Stimulated activated naive CD8-positive, alpha-beta T cell treated with anti-CD3 and anti-CD28 coated beads, Interleukin-15, Interleukin-2, amounts not matched to agents 100 ng/mL and 50 ng/mL, for 24 hours (primary cell): ENCODE measurements around the gene PRPF31.

Experiments
- H3K27ac Mint-ChIP-seq: one replicate; pipeline ENCODE4 v1.8.0; 2021; ENCODE audit warnings: mild to moderate bottlenecking, mixed read lengths
- H3K27me3 Mint-ChIP-seq: one replicate; pipeline ENCODE4 v1.8.0; 2021; ENCODE audit warnings: mixed read lengths
- H3K36me3 Mint-ChIP-seq: one replicate; pipeline ENCODE4 v1.8.0; 2021; ENCODE audit warnings: low read depth, mixed read lengths
- H3K4me1 Mint-ChIP-seq: one replicate; pipeline ENCODE4 v1.8.0; 2021; ENCODE audit warnings: low read depth, mixed read lengths
- H3K4me3 Mint-ChIP-seq: one replicate; pipeline ENCODE4 v1.8.0; 2021; ENCODE audit warnings: mild to moderate bottlenecking, mixed read lengths
- H3K9me3 Mint-ChIP-seq: one replicate; pipeline ENCODE4 v1.8.0; 2021; ENCODE audit warnings: mixed read lengths

Gene PRPF31

DNA sequence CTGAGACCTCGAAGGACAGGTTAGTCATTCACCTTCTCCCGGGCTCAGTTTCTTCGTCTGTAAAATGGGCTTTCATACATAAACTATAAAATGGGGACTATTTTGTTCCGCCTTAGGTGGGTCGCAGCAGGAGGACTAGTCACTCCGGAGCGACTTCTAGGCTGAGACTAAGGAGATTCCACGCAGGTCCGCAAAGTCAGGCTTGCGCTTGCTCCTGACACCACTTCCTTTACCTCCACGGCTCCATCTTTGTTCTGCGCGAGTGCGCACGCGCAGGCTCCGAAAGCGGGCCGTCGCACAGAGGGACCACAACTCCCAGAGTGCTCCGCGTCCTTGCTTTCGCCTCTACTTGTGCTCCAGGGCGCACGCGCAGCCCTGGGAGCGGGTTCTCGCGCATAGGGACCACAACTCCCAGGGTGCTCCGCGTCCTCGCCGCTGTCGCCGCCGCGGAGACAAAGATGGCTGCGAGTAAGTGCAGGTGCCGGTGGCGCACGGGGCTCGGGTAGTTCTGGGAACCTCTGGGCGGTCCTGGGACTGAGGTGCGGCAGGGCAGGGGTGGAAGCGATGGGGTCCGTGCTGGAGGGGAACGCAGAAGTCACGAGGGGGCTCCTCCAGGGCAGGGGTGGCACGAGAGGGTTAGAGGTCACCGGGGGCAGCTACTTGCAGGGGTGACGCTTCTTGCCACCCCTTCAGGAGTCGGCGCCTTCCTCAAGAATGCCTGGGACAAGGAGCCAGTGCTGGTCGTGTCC is 13.0 kb upstream of the PRPF31 start, which contains the start of gene NDUFA3:
NDUFA3 (plus strand) TSS at position 435 of the 749 bp plus-strand sequence; CDS start at position 459, 24 bp downstream.
- Mint-ChIP-seq H3K4me1 (peaks cover 22% of the 10 kb centered on the region), H3K27ac (peak within 1 kb of the TSS; percentile 96), H3K27me3 (no peaks in the 10 kb centered on the region), H3K9me3 (no peaks in the 10 kb centered on the region), H3K36me3 (peaks cover 23% of the 10 kb centered on the region), H3K4me3 (peak within 1 kb of the TSS; percentile 98)

GRCh38 chr19:54104998-54105715 is 10.4 kb upstream of the PRPF31 start:
- H3K4me3 Mint-ChIP-seq: no peak overlapping the region
- peaks cover 22% of the 10 kb centered on the region for H3K4me1 Mint-ChIP-seq
- peaks cover 26% of the 10 kb centered on the region for H3K36me3 Mint-ChIP-seq
- no peak overlapping the region for H3K27ac Mint-ChIP-seq
- H3K27me3 Mint-ChIP-seq: no peaks in the 10 kb centered on the region
- no peaks in the 10 kb centered on the region for H3K9me3 Mint-ChIP-seq

- Mint-ChIP-seq H3K27ac (no peak overlapping the region), H3K9me3 (no peaks in the 10 kb centered on the region), H3K4me1 (peaks cover 23% of the 10 kb centered on the region), H3K27me3 (no peaks in the 10 kb centered on the region), H3K36me3 (peaks cover 31% of the 10 kb centered on the region), H3K4me3 (no peak overlapping the region)
Measured at GRCh38 chr19:54105796-54106195, 9.8 kb upstream of the PRPF31 start.

DNA sequence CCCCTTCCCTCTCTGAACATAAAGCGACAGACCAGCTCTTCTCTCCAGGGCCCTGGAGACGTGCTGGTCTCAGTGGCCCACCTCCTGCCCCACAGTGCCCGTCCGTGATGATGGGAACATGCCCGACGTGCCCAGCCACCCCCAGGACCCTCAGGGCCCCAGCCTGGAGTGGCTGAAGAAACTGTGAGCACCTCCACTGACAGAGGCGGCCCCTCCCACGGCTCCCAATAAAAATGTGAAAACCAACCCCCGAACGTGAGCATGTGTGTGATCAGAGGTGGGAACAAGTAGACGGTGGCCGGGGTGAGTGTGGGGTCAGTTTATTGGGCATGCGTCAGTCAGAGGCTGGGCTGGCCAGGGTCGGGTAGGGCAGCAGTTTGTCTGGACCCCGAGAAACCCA is 8.8 kb upstream of the PRPF31 start:
- peaks cover 25% of the 10 kb centered on the region for H3K4me1 Mint-ChIP-seq
- H3K4me3 Mint-ChIP-seq: no peak overlapping the region
- peaks cover 34% of the 10 kb centered on the region for H3K36me3 Mint-ChIP-seq
- H3K27me3 Mint-ChIP-seq: no peaks in the 10 kb centered on the region
- no peak overlapping the region for H3K27ac Mint-ChIP-seq
- H3K9me3 Mint-ChIP-seq: no peaks in the 10 kb centered on the region

DNA sequence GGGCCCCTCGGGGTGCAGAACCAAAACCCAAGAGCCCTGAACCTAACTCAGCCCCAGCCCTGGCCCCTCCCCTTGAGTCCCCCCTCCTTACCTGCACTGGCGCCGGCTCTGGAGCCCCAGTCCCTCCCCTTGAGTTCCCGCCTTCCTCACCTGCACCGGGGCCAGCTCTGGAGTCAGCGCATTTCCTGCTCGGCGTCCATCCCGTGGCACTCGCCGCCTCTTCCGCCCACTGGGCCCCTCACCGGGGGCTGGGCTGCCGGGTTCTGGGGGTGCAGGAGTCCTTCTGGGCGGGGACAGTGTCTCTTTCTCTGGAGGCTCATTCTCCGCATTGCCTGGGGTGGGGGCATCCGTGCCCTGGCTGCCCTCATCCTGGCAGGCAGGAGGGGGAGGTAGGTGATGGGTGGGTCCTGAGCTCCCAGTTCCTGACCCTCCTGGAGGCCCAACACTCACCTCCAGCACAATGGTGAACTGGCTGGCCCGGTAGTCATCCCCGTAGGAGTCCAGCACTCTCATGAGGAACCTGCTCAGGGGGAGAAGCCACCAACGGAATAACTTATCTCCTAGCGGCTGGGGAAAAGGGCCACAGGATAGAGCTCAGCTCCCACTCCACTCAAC is 7.6 kb upstream of the PRPF31 start:
- Mint-ChIP-seq H3K4me1 (peaks cover 17% of the 10 kb centered on the region), H3K4me3 (no peak overlapping the region), H3K36me3 (peaks cover 39% of the 10 kb centered on the region), H3K9me3 (no peaks in the 10 kb centered on the region), H3K27ac (no peak overlapping the region), H3K27me3 (no peaks in the 10 kb centered on the region)

DNA sequence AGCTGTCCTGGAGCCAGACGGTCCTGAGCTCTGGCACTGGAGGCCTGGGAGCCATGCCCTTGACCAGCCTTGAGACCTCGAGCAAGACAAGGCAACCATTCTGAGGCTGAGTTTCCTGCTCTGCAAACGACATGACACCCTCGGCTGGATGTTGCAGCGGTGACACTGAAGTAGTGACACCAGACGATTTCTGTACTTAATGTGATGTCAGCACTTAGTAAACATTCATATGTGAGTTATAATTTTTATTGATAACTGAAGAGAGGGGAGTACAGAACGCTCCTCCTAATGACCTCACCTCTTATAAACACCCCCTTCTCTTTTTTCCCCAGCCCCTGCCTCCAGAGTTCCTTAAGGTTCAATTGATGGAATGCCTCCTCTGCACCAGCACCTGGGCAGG is 7.1 kb upstream of the PRPF31 start:
- Mint-ChIP-seq H3K27me3 (no peaks in the 10 kb centered on the region), H3K4me3 (no peak overlapping the region), H3K36me3 (peaks cover 44% of the 10 kb centered on the region), H3K27ac (no peak overlapping the region), H3K4me1 (peaks cover 23% of the 10 kb centered on the region), H3K9me3 (no peaks in the 10 kb centered on the region)

DNA sequence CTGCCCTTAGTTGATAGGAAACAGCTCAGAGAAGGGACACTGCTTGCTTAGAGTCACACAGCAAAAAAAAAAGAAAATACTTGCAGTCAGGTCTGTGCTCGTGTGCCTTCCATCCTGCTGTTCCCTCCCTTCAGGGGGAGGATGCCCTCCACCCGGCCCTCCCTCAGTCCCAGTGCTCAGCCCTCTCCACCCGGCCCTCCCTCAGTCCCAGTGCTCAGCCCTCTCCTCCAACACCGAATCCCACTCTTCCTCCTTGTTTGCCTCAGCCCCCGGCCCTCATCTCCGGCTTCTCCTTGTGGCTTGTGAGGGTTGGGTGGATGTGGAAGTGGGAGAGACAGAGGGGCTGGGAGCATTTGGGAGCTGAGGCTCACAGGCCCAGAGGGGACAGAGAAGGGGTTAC is 5.9 kb upstream of the PRPF31 start:
- Mint-ChIP-seq H3K4me3 (no peak overlapping the region), H3K9me3 (no peaks in the 10 kb centered on the region), H3K36me3 (peaks cover 50% of the 10 kb centered on the region), H3K4me1 (peaks cover 29% of the 10 kb centered on the region), H3K27me3 (no peaks in the 10 kb centered on the region), H3K27ac (no peak overlapping the region)

DNA sequence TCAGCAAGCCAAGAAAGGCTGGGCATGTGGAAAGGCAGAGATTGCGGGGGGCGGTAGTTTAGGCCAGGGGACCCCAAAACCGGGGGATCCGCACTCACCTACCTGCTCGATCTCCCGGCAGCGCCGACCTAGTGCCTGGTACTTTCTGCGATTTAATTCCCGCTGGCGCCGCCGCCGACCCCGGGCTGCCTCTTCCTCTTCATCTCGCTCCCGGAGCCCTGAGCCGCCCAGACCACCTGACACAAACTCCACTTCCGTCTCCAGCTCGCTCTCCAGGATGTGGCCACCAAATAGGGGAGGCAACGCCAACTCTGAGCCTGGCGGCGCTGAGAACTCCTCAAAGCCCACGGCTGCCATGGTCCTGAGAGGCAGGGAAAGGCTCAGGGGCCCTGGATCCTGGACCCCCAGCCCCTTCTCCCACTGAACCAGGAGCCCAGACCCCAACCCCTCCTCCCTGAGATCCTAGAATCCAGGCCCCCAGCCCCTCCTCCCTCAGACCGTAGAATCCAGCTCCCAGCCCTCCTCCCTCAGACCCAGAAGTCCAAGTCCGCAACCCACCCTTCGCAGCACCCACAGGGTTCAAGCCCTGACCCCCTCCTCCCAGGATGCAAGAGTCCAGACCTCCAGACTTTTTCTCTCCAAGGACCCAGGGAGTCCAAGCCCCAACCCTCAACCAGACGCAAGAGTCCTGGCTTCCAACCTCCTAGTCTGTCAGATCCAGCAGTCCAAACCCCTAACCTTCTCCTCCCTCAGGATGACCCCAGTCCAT is 1.0 kb upstream of the PRPF31 start:
- peak overlapping the region; percentile 90 for H3K27ac Mint-ChIP-seq
- H3K4me1 Mint-ChIP-seq: peaks cover 40% of the 10 kb centered on the region
- no peaks in the 10 kb centered on the region for H3K27me3 Mint-ChIP-seq
- H3K4me3 Mint-ChIP-seq: peak overlapping the region; percentile 90
- peaks cover 40% of the 10 kb centered on the region for H3K36me3 Mint-ChIP-seq
- no peaks in the 10 kb centered on the region for H3K9me3 Mint-ChIP-seq

DNA sequence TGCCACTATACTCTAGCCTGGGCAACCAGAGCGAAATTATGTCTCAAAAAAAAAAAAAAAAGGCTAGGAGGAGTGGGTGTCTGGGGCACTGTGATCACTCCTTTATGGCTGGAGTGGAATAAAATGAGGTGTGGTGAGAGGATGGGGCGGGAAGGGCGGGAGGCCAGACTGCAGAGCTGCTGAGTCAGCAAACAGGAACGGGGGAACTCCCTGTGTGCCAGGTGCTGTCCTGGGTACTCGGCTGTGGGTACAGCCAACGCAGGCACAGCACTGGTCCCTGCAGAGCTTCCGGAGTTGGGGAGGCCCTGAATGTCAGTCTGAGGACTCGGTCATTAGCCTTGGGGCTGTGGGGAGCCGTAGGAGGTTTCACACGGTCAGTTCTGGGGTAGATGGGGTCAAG is 5.7 kb downstream of the PRPF31 start:
- Mint-ChIP-seq H3K9me3 (no peaks in the 10 kb centered on the region), H3K4me1 (peaks cover 12% of the 10 kb centered on the region), H3K36me3 (peaks cover 39% of the 10 kb centered on the region), H3K27ac (no peak overlapping the region), H3K27me3 (no peaks in the 10 kb centered on the region), H3K4me3 (no peak overlapping the region)

DNA sequence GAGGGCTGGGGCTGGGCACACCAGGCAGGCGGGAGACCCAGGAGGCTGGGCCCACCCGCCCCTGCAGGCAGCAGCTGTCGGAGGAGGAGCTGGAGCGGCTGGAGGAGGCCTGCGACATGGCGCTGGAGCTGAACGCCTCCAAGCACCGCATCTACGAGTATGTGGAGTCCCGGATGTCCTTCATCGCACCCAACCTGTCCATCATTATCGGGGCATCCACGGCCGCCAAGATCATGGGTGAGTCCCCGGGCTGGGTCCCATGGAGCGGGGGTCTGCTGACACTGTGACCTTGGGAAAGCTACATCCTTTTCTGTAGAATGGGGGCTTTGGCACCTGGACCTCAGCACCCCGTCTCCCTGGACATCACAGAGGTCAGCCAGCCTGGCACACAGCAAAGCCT is 8.1 kb downstream of the PRPF31 start:
- H3K9me3 Mint-ChIP-seq: no peaks in the 10 kb centered on the region
- H3K4me3 Mint-ChIP-seq: no peak overlapping the region
- no peaks in the 10 kb centered on the region for H3K27me3 Mint-ChIP-seq
- peaks cover 43% of the 10 kb centered on the region for H3K36me3 Mint-ChIP-seq
- H3K4me1 Mint-ChIP-seq: no peaks in the 10 kb centered on the region
- no peak overlapping the region for H3K27ac Mint-ChIP-seq

GRCh38 chr19:54124393-54124792 is 8.8 kb downstream of the PRPF31 start:
- Mint-ChIP-seq H3K9me3 (no peaks in the 10 kb centered on the region), H3K4me1 (no peaks in the 10 kb centered on the region), H3K36me3 (peaks cover 41% of the 10 kb centered on the region), H3K27ac (no peak overlapping the region), H3K27me3 (no peaks in the 10 kb centered on the region), H3K4me3 (no peak overlapping the region)

DNA sequence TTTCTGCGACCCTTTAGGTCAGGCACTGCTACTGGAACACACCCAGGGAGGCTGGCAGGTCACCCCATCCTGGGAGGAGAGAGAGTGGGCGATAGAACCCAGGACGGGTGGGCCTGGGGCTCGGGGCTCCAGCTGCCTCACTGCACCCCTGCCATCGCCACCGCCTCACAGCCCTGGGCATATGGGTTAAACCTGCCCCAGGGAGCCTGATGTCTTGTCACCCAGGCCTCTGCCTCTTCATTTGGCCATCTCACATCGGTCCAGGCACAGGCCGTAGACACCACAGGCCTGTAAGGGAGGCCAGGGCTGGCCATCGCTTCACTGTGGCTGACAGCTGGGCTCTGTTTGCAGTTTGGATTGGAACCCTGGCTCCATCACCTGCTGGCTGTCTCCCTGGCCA is 10.2 kb downstream of the PRPF31 start:
- no peaks in the 10 kb centered on the region for H3K9me3 Mint-ChIP-seq
- H3K27me3 Mint-ChIP-seq: no peaks in the 10 kb centered on the region
- H3K27ac Mint-ChIP-seq: no peak overlapping the region
- peaks cover 33% of the 10 kb centered on the region for H3K36me3 Mint-ChIP-seq
- H3K4me3 Mint-ChIP-seq: no peak overlapping the region
- H3K4me1 Mint-ChIP-seq: no peaks in the 10 kb centered on the region

- peaks cover 36% of the 10 kb centered on the region for H3K36me3 Mint-ChIP-seq
- no peak overlapping the region for H3K4me3 Mint-ChIP-seq
- no peaks in the 10 kb centered on the region for H3K27me3 Mint-ChIP-seq
- no peak overlapping the region for H3K27ac Mint-ChIP-seq
- H3K9me3 Mint-ChIP-seq: no peaks in the 10 kb centered on the region
- H3K4me1 Mint-ChIP-seq: no peaks in the 10 kb centered on the region
Measured at GRCh38 chr19:54127688-54128440, 12.3 kb downstream of the PRPF31 start.

GRCh38 chr19:54128441-54128725 is 12.8 kb downstream of the PRPF31 start:
- Mint-ChIP-seq H3K4me1 (no peaks in the 10 kb centered on the region), H3K27ac (no peak overlapping the region)

More at GRCh38 chr19:54128441-54128725, 12.8 kb downstream of the PRPF31 start:
- H3K9me3 Mint-ChIP-seq: no peaks in the 10 kb centered on the region
- H3K36me3 Mint-ChIP-seq: peaks cover 32% of the 10 kb centered on the region
- H3K27me3 Mint-ChIP-seq: no peaks in the 10 kb centered on the region
- no peak overlapping the region for H3K4me3 Mint-ChIP-seq
